Right atrium auricular region (tissue), 2 donors: ENCODE data around the gene SEPTIN12. TPM values are rescaled to one million over a fixed set of nuclear protein-coding genes. Genes with fewer than 3 reads are reported as not detected.

ENCODE experiments used
- DNase-seq: peaks from one replicate; pipeline ENCODE4 v3.0.0-alpha.2; 2019; ENCODE audit warnings: low spot score
- H3K27ac ChIP-seq, 2 donors: fragments of 200-600 bp; sonication (generic); 1 replicate in 1 of 2; 2 replicates in 1 of 2; pipeline ENCODE4 v1.5.1; 2016 to 2019
- H3K27me3 ChIP-seq, 2 donors: fragments of 200-600 bp; sonication (generic); one replicate each; pipeline versions ENCODE4 v1.5.1 to v1.6.0; 2017 to 2019
- H3K36me3 ChIP-seq: fragments of 200-600 bp; sonication (generic); one replicate; pipeline ENCODE4 v1.5.1; 2016
- H3K4me1 ChIP-seq, 2 donors: fragments of 200-600 bp; sonication (generic); one replicate each; pipeline versions ENCODE4 v1.5.1 to v1.6.0; 2017 to 2019
- H3K4me3 ChIP-seq, 2 donors: fragments of 200-600 bp; sonication (generic); 1 replicate in 1 of 2; 2 replicates in 1 of 2; pipeline ENCODE4 v1.5.1; 2017 to 2019; ENCODE audit warnings: mild to moderate bottlenecking in 1 of 2, moderate library complexity in 1 of 2
- H3K9me3 ChIP-seq, 2 donors: fragments of 200-600 bp; sonication (generic); one replicate each; pipeline ENCODE4 v1.5.1; 2019
- CTCF ChIP-seq, 2 donors: fragments of 200-600 bp; sonication (generic); IDR thresholded peaks; one replicate each; pipeline ENCODE4 v1.5.1; 2019; ENCODE audit warnings: antibody characterized with exemption in 2 of 2
- total RNA-seq, 2 donors: library from RNA; depleted of rRNA; stranded (reverse); fragments of >200 nt; gene quantifications; one replicate each; pipeline ENCODE4 v1.1.0, GENCODE V29; 2016

The SEPTIN12 gene
- total RNA-seq, 2 donors from 2014 or later, result not detected

GRCh38 chr16:4772351-4772750 lies 15.8 kb downstream of the SEPTIN12 start:
- no peak for TF ChIP-seq CTCF (IDR thresholded peaks at IDR 0.05)
- H3K27ac ChIP-seq, result no peak overlapping the region
- H3K4me1 ChIP-seq, result peaks cover 0 to 11% of the 10 kb centered on the region in 2 donors

GRCh38 chr16:4771646-4772045 lies 16.5 kb downstream of the SEPTIN12 start:
- Histone ChIP-seq H3K27ac (no peak overlapping the region), H3K4me3 (no peak overlapping the region), H3K36me3 (no peaks in the 10 kb centered on the region), H3K9me3 (no peaks in the 10 kb centered on the region), H3K4me1 (peaks cover 0 to 12% of the 10 kb centered on the region in 2 donors), H3K27me3 (no peaks in the 10 kb centered on the region)
- no peak for TF ChIP-seq CTCF (IDR thresholded peaks at IDR 0.05)
- DNase-seq, result no peak

More at GRCh38 chr16:4772351-4772750, 15.8 kb downstream of the SEPTIN12 start:
- no peak for DNase-seq
- H3K27me3 ChIP-seq, result no peaks in the 10 kb centered on the region
- no peaks in the 10 kb centered on the region for H3K9me3 ChIP-seq
- H3K36me3 ChIP-seq, result no peaks in the 10 kb centered on the region
- H3K4me3 ChIP-seq, result no peak overlapping the region

GRCh38 chr16:4769306-4769638 lies 18.9 kb downstream of the SEPTIN12 start:
- Histone ChIP-seq H3K4me3 (peak overlapping the region in 1 of 2 donors; percentile 100), H3K9me3 (no peaks in the 10 kb centered on the region), H3K27me3 (no peaks in the 10 kb centered on the region), H3K4me1 (peaks cover 0 to 31% of the 10 kb centered on the region in 2 donors), H3K27ac (peak overlapping the region in 1 of 2 donors; percentile 74), H3K36me3 (peaks cover 2% of the 10 kb centered on the region)
- DNase-seq, result no peak
- TF ChIP-seq CTCF (IDR thresholded peaks at IDR 0.05), result no peak

GRCh38 chr16:4768549-4769305 lies 19.4 kb downstream of the SEPTIN12 start:
- peak; percentile 98 for DNase-seq
- Histone ChIP-seq H3K9me3 (no peaks in the 10 kb centered on the region), H3K27me3 (no peaks in the 10 kb centered on the region), H3K4me3 (peak overlapping the region; percentile 44 to 100), H3K4me1 (peaks cover 0 to 31% of the 10 kb centered on the region in 2 donors), H3K36me3 (peaks cover 7% of the 10 kb centered on the region), H3K27ac (peak overlapping the region; percentile 74 to 86)
- TF ChIP-seq CTCF (IDR thresholded peaks at IDR 0.05), result no peak

- peak overlapping the region; percentile 44 to 100 for H3K4me3 ChIP-seq
- DNase-seq, result no peak
- peak overlapping the region; percentile 74 to 86 for H3K27ac ChIP-seq
- peaks cover 0 to 31% of the 10 kb centered on the region in 2 donors for H3K4me1 ChIP-seq
- TF ChIP-seq CTCF (IDR thresholded peaks at IDR 0.05), result no peak
- H3K36me3 ChIP-seq, result peaks cover 11% of the 10 kb centered on the region
- H3K27me3 ChIP-seq, result no peaks in the 10 kb centered on the region
- H3K9me3 ChIP-seq, result no peaks in the 10 kb centered on the region
These were observed 20.1 kb downstream of the SEPTIN12 start for GRCh38 chr16:4767872-4768548.
